ENCODE data around the gene HSPA6. TPM values are rescaled to one million over a fixed set of nuclear protein-coding genes. Genes with fewer than 3 reads are reported as not detected.
"Not testable (repeated sequence)": the region's sequence is repeated elsewhere in the genome, so short reads cannot be mapped to it uniquely, and the experiment has no call there.

The HSPA6 gene
- total and polyA plus RNA-seq, 2 experiments from 2014 or later, result not detected

GRCh38 chr1:161539731-161540569 lies 15.6 kb downstream of the HSPA6 start:
- peak overlapping the region; percentile 80 for H3K4me3 ChIP-seq
- not testable (repeated sequence) for H3K79me2 ChIP-seq (replicated peaks; ENCODE audit: insufficient read depth); H3K36me3 ChIP-seq (ENCODE audit: insufficient read depth); H3K4me1 Mint-ChIP-seq; H3K27me3 ChIP-seq (ENCODE audit: insufficient read depth); H3K4me1 ChIP-seq (ENCODE audit: insufficient read depth); H3K27me3 Mint-ChIP-seq (ENCODE audit: insufficient read depth, low read depth, poor library complexity); H4K20me1 ChIP-seq (replicated peaks; ENCODE audit: insufficient read depth); H3K9me2 ChIP-seq (ENCODE audit: insufficient read depth)
- peak overlapping the region; percentile 99 for H2AFZ ChIP-seq
- DNase-seq (ENCODE audit: low spot score) (peak; percentile 93), ATAC-seq (peak; percentile 94)
- peak overlapping the region; percentile 95 for H3K4me3 Mint-ChIP-seq
- peak overlapping the region; percentile 89 for H3K4me2 ChIP-seq
- peak overlapping the region; percentile 79 for H3K27ac ChIP-seq (ENCODE audit: low read depth)
- H3K9me3 Mint-ChIP-seq, result peaks cover 30% of the 10 kb centered on the region
- TF ChIP-seq CREB1 (CRISPR knock-in tag; IDR thresholded peaks at IDR 0.05; ENCODE audit: low read depth) (peak; percentile 43), NANOG (IDR thresholded peaks at IDR 0.05; ENCODE audit: borderline replicate concordance) (0 out of 2 replicates have a peak, but pooled peaks have one; percentile 25), ETS1 (IDR thresholded peaks at IDR 0.05) (0 out of 2 replicates have a peak, but pooled peaks have one; percentile 56)
- TF ChIP-seq, protein P1, sequence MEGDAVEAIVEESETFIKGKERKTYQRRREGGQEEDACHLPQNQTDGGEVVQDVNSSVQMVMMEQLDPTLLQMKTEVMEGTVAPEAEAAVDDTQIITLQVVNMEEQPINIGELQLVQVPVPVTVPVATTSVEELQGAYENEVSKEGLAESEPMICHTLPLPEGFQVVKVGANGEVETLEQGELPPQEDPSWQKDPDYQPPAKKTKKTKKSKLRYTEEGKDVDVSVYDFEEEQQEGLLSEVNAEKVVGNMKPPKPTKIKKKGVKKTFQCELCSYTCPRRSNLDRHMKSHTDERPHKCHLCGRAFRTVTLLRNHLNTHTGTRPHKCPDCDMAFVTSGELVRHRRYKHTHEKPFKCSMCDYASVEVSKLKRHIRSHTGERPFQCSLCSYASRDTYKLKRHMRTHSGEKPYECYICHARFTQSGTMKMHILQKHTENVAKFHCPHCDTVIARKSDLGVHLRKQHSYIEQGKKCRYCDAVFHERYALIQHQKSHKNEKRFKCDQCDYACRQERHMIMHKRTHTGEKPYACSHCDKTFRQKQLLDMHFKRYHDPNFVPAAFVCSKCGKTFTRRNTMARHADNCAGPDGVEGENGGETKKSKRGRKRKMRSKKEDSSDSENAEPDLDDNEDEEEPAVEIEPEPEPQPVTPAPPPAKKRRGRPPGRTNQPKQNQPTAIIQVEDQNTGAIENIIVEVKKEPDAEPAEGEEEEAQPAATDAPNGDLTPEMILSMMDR (conservative IDR thresholded peaks at IDR 0.05; ENCODE audit: low read depth in 2 of 2), result 0 out of 4 replicates have a peak, but pooled peaks of 1 of the 2 experiments have one; percentile 6
- H3F3A ChIP-seq (replicated peaks; ENCODE audit: low read depth), result peaks cover 10% of the 10 kb centered on the region; the same call in 1 of the 2 replicates
- peaks cover 23% of the 10 kb centered on the region for H3K36me3 Mint-ChIP-seq (ENCODE audit: low read depth)
- H3K27ac Mint-ChIP-seq, result peak overlapping the region; percentile 90

DNA sequence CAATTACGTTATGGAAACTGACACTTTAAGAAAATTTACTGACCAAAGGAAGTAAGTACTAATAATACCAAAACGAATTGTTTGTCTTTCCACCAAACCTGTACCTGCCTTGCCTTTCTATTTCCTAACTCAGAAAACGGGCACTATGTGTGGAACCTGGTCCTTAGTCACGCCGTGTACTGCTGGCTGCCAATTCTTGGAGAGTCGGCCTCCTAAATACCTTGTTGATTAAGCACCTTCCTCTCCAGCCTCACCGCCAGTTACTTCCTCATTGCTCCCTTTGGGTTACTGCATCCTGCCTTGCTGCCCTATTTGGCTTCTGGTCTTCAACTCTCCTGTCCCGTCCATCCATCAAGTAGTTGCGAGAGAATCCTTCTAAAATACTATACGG lies 16.2 kb downstream of the HSPA6 start:
- not testable (repeated sequence) for H3K9me2 ChIP-seq (ENCODE audit: insufficient read depth); H4K20me1 ChIP-seq (replicated peaks; ENCODE audit: insufficient read depth); H3K4me1 Mint-ChIP-seq; H3K27ac ChIP-seq (ENCODE audit: low read depth); H3K4me1 ChIP-seq (ENCODE audit: insufficient read depth); H3K27me3 Mint-ChIP-seq (ENCODE audit: insufficient read depth, low read depth, poor library complexity); H3K36me3 ChIP-seq (ENCODE audit: insufficient read depth); H3K79me2 ChIP-seq (replicated peaks; ENCODE audit: insufficient read depth); H3K27ac Mint-ChIP-seq; H3K27me3 ChIP-seq (ENCODE audit: insufficient read depth)
- peak overlapping the region; percentile 80 for H3K4me3 ChIP-seq
- H3K4me2 ChIP-seq, result peak overlapping the region; percentile 89
- peaks cover 10% of the 10 kb centered on the region; the same call in 1 of the 2 replicates for H3F3A ChIP-seq (replicated peaks; ENCODE audit: low read depth)
- ATAC-seq, result peak; percentile 45
- H3K4me3 Mint-ChIP-seq, result peak overlapping the region; percentile 95
- H2AFZ ChIP-seq, result 0 out of 2 replicates have a peak overlapping the region, but pooled peaks have one; percentile 67
- H3K9me3 Mint-ChIP-seq, result peaks cover 30% of the 10 kb centered on the region
- peaks cover 23% of the 10 kb centered on the region for H3K36me3 Mint-ChIP-seq (ENCODE audit: low read depth)
- peak; percentile 13 for DNase-seq (ENCODE audit: low spot score)

GRCh38 chr1:161542091-161542559 lies 17.8 kb downstream of the HSPA6 start:
- H3K27me3 ChIP-seq (ENCODE audit: insufficient read depth); H3K36me3 ChIP-seq (ENCODE audit: insufficient read depth); DNase-seq (ENCODE audit: low spot score); H2AFZ ChIP-seq; H3K4me2 ChIP-seq; H3K79me2 ChIP-seq (replicated peaks; ENCODE audit: insufficient read depth); H4K20me1 ChIP-seq (replicated peaks; ENCODE audit: insufficient read depth); H3K4me3 ChIP-seq; H3K27me3 Mint-ChIP-seq (ENCODE audit: insufficient read depth, low read depth, poor library complexity); H3K4me1 ChIP-seq (ENCODE audit: insufficient read depth); H3K27ac ChIP-seq (ENCODE audit: low read depth); H3K9me2 ChIP-seq (ENCODE audit: insufficient read depth); H3K4me3 Mint-ChIP-seq; ATAC-seq; H3K27ac Mint-ChIP-seq; H3F3A ChIP-seq (replicated peaks; ENCODE audit: low read depth); H3K4me1 Mint-ChIP-seq: not testable (repeated sequence)
- Mint-ChIP-seq H3K36me3 (ENCODE audit: low read depth) (peaks cover 18% of the 10 kb centered on the region), H3K9me3 (peaks cover 23% of the 10 kb centered on the region)

DNA sequence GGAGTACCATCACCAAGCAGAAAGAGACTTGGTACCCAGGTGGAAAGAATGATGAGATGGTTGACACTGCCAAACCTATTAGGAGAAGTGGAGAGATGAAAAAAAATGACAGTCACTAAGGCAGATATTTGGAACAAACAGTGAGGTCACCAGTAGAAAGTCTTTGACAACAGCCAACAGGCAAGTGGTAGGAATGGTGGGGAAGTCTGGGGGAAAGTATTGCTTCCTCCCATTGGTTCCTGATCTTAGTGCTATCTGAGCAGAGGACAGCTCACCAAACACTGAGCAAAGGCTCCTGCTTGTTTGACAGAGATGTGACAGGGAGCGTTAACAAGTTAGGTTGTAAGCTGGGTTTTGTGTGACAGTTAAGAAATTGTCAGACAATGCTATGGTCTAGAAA lies 18.8 kb downstream of the HSPA6 start:
- not testable (repeated sequence) for H4K20me1 ChIP-seq (replicated peaks; ENCODE audit: insufficient read depth); H3F3A ChIP-seq (replicated peaks; ENCODE audit: low read depth); H3K4me1 ChIP-seq (ENCODE audit: insufficient read depth); H3K36me3 Mint-ChIP-seq (ENCODE audit: low read depth); H3K27ac ChIP-seq (ENCODE audit: low read depth); H3K27ac Mint-ChIP-seq; H3K36me3 ChIP-seq (ENCODE audit: insufficient read depth); ATAC-seq; DNase-seq (ENCODE audit: low spot score); H3K4me2 ChIP-seq; H3K9me2 ChIP-seq (ENCODE audit: insufficient read depth); H2AFZ ChIP-seq; H3K4me1 Mint-ChIP-seq; H3K4me3 Mint-ChIP-seq; H3K79me2 ChIP-seq (replicated peaks; ENCODE audit: insufficient read depth); H3K27me3 ChIP-seq (ENCODE audit: insufficient read depth); H3K4me3 ChIP-seq; H3K27me3 Mint-ChIP-seq (ENCODE audit: insufficient read depth, low read depth, poor library complexity)
- H3K9me3 Mint-ChIP-seq, result peaks cover 13% of the 10 kb centered on the region; the same call in 2 of the 3 replicates

DNA sequence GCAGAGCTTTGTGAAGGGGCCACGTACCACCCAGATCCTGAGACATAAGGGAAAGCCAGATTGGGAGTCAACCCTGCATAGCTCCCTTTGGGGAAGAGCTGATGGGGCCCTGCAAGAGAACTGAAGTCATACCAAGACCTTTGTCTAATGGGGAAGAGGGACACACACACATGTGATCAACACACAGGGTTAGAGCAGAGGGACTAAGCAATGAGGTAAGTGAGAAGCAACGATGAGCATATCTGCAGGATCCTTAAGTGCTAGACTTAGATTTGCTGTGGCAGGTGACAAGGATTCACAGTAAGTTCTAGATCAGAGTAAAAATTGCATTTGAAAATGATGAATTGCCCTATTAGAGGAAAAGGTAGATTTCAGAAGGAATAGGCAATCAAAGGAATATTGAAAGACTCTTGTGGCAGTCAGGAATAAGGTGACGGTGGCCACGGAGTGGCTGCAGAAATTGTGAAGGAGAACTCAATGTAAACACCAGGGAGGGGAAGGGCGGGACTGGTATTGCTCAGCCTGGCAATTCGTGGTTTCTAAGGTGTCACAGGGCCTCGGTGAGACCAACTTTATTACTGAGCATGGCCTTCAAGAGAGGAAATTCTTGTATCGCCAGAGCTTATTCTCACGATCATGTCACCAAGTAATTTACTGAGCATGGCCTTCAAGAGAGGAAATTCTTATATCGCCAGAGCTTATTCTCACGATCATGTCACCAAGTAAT lies 20.8 kb downstream of the HSPA6 start:
- not testable (repeated sequence) for H3K27ac ChIP-seq (ENCODE audit: low read depth); H3K9me2 ChIP-seq (ENCODE audit: insufficient read depth); H3K4me1 ChIP-seq (ENCODE audit: insufficient read depth); DNase-seq (ENCODE audit: low spot score); H4K20me1 ChIP-seq (replicated peaks; ENCODE audit: insufficient read depth); H3K4me2 ChIP-seq; H3K27ac Mint-ChIP-seq; H3K4me3 ChIP-seq; H3K36me3 ChIP-seq (ENCODE audit: insufficient read depth); H3K27me3 Mint-ChIP-seq (ENCODE audit: insufficient read depth, low read depth, poor library complexity); H3K36me3 Mint-ChIP-seq (ENCODE audit: low read depth); H3K79me2 ChIP-seq (replicated peaks; ENCODE audit: insufficient read depth); H3K4me1 Mint-ChIP-seq; H3K4me3 Mint-ChIP-seq; H2AFZ ChIP-seq; ATAC-seq; H3K27me3 ChIP-seq (ENCODE audit: insufficient read depth); H3K9me3 Mint-ChIP-seq; H3F3A ChIP-seq (replicated peaks; ENCODE audit: low read depth)

All from GM23338 (cell line).